Measurements from ENCODE around the gene DXO.

GRCh38 chr6:31954511-31954910 lies 17.4 kb downstream of the DXO start:
- TF ChIP-seq, protein P1, sequence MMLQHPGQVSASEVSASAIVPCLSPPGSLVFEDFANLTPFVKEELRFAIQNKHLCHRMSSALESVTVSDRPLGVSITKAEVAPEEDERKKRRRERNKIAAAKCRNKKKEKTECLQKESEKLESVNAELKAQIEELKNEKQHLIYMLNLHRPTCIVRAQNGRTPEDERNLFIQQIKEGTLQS (IDR thresholded peaks at IDR 0.05), result no peak
- TF ChIP-seq, protein P2, sequence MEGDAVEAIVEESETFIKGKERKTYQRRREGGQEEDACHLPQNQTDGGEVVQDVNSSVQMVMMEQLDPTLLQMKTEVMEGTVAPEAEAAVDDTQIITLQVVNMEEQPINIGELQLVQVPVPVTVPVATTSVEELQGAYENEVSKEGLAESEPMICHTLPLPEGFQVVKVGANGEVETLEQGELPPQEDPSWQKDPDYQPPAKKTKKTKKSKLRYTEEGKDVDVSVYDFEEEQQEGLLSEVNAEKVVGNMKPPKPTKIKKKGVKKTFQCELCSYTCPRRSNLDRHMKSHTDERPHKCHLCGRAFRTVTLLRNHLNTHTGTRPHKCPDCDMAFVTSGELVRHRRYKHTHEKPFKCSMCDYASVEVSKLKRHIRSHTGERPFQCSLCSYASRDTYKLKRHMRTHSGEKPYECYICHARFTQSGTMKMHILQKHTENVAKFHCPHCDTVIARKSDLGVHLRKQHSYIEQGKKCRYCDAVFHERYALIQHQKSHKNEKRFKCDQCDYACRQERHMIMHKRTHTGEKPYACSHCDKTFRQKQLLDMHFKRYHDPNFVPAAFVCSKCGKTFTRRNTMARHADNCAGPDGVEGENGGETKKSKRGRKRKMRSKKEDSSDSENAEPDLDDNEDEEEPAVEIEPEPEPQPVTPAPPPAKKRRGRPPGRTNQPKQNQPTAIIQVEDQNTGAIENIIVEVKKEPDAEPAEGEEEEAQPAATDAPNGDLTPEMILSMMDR (IDR thresholded peaks at IDR 0.05; ENCODE audit: low read depth, low read length, missing input control), result no peak
